Stimulated activated memory B cell treated with anti-CD40 and anti-IgM and Interleukin-4, amounts not matched to agents 10 μg/mL and 1 μg/mL and 100 μg/mL, for 72 hours (primary cell): ENCODE measurements around the gene NECTIN1.

ENCODE experiments used
- ATAC-seq: fragments of 150-1000 bp; cut with Tn5 transposase; 2 replicates; pipeline ENCODE4 v1.10.0; 2021
- H3K27ac Mint-ChIP-seq: one replicate; pipeline ENCODE4 v1.8.0; 2022; ENCODE audit warnings: mild to moderate bottlenecking, mixed read lengths
- H3K27me3 Mint-ChIP-seq: one replicate; pipeline ENCODE4 v1.8.0; 2022; ENCODE audit warnings: mixed read lengths
- H3K36me3 Mint-ChIP-seq: one replicate; pipeline ENCODE4 v1.8.0; 2022; ENCODE audit warnings: mixed read lengths
- H3K4me1 Mint-ChIP-seq: one replicate; pipeline ENCODE4 v1.8.0; 2022; ENCODE audit warnings: mixed read lengths
- H3K4me3 Mint-ChIP-seq: one replicate; pipeline ENCODE4 v1.8.0; 2022; ENCODE audit warnings: mild to moderate bottlenecking, moderate library complexity, mixed read lengths
- H3K9me3 Mint-ChIP-seq: one replicate; pipeline ENCODE4 v1.8.0; 2022; ENCODE audit warnings: mixed read lengths

NECTIN1 gene

GRCh38 chr11:119644502-119644901 is 84.5 kb downstream of the NECTIN1 start:
- Mint-ChIP-seq H3K4me1 (no peaks in the 10 kb centered on the region), H3K27ac (no peak overlapping the region), H3K36me3 (no peaks in the 10 kb centered on the region), H3K4me3 (no peak overlapping the region), H3K27me3 (peaks cover 19% of the 10 kb centered on the region), H3K9me3 (peaks cover 5% of the 10 kb centered on the region)
- ATAC-seq = no peak

- Mint-ChIP-seq H3K4me1 (no peaks in the 10 kb centered on the region), H3K27me3 (peaks cover 20% of the 10 kb centered on the region), H3K9me3 (peaks cover 5% of the 10 kb centered on the region), H3K4me3 (no peak overlapping the region), H3K27ac (no peak overlapping the region), H3K36me3 (no peaks in the 10 kb centered on the region)
- ATAC-seq = no peak
These were observed 85.1 kb downstream of the NECTIN1 start for GRCh38 chr11:119643876-119644225.

- H3K36me3 Mint-ChIP-seq = no peaks in the 10 kb centered on the region
- peaks cover 5% of the 10 kb centered on the region for H3K9me3 Mint-ChIP-seq
- H3K27me3 Mint-ChIP-seq = peaks cover 20% of the 10 kb centered on the region
- no peaks in the 10 kb centered on the region for H3K4me1 Mint-ChIP-seq
- no peak overlapping the region for H3K4me3 Mint-ChIP-seq
- ATAC-seq = no peak
- no peak overlapping the region for H3K27ac Mint-ChIP-seq
These were observed 85.7 kb downstream of the NECTIN1 start for GRCh38 chr11:119643212-119643875.

GRCh38 chr11:119641983-119642745 is 86.8 kb downstream of the NECTIN1 start:
- no peaks in the 10 kb centered on the region for H3K4me1 Mint-ChIP-seq
- no peak for ATAC-seq
- H3K36me3 Mint-ChIP-seq = no peaks in the 10 kb centered on the region
- H3K27me3 Mint-ChIP-seq = peaks cover 23% of the 10 kb centered on the region
- no peak overlapping the region for H3K4me3 Mint-ChIP-seq
- H3K9me3 Mint-ChIP-seq = no peaks in the 10 kb centered on the region
- no peak overlapping the region for H3K27ac Mint-ChIP-seq

- Mint-ChIP-seq H3K27ac (no peak overlapping the region), H3K36me3 (no peaks in the 10 kb centered on the region), H3K9me3 (no peaks in the 10 kb centered on the region), H3K4me3 (no peak overlapping the region), H3K4me1 (no peaks in the 10 kb centered on the region), H3K27me3 (peaks cover 28% of the 10 kb centered on the region)
- no peak for ATAC-seq
These were observed 88.5 kb downstream of the NECTIN1 start for GRCh38 chr11:119640541-119640940.

- Mint-ChIP-seq H3K27ac (no peak overlapping the region), H3K9me3 (no peaks in the 10 kb centered on the region), H3K4me3 (no peak overlapping the region), H3K27me3 (peaks cover 28% of the 10 kb centered on the region), H3K36me3 (no peaks in the 10 kb centered on the region), H3K4me1 (no peaks in the 10 kb centered on the region)
- no peak for ATAC-seq
These were observed 89.3 kb downstream of the NECTIN1 start for GRCh38 chr11:119639642-119640205.

GRCh38 chr11:119638851-119639250 is 90.1 kb downstream of the NECTIN1 start:
- H3K9me3 Mint-ChIP-seq = no peaks in the 10 kb centered on the region
- no peak overlapping the region for H3K27ac Mint-ChIP-seq
- H3K4me1 Mint-ChIP-seq = no peaks in the 10 kb centered on the region
- no peaks in the 10 kb centered on the region for H3K36me3 Mint-ChIP-seq
- peaks cover 28% of the 10 kb centered on the region for H3K27me3 Mint-ChIP-seq
- ATAC-seq = no peak
- H3K4me3 Mint-ChIP-seq = no peak overlapping the region

- H3K27me3 Mint-ChIP-seq = peaks cover 28% of the 10 kb centered on the region
- no peak overlapping the region for H3K4me3 Mint-ChIP-seq
- H3K27ac Mint-ChIP-seq = no peak overlapping the region
- no peaks in the 10 kb centered on the region for H3K36me3 Mint-ChIP-seq
- H3K9me3 Mint-ChIP-seq = peaks cover 2% of the 10 kb centered on the region
- no peak for ATAC-seq
- H3K4me1 Mint-ChIP-seq = no peaks in the 10 kb centered on the region
These were observed 91.5 kb downstream of the NECTIN1 start for GRCh38 chr11:119637481-119637880.

GRCh38 chr11:119635776-119636175 is 93.2 kb downstream of the NECTIN1 start:
- Mint-ChIP-seq H3K27me3 (peaks cover 17% of the 10 kb centered on the region), H3K4me1 (no peaks in the 10 kb centered on the region), H3K4me3 (no peak overlapping the region), H3K36me3 (no peaks in the 10 kb centered on the region), H3K27ac (no peak overlapping the region), H3K9me3 (peaks cover 2% of the 10 kb centered on the region)
- no peak for ATAC-seq

GRCh38 chr11:119635041-119635740 is 93.8 kb downstream of the NECTIN1 start:
- no peaks in the 10 kb centered on the region for H3K36me3 Mint-ChIP-seq
- H3K4me1 Mint-ChIP-seq = no peaks in the 10 kb centered on the region
- ATAC-seq = no peak
- H3K4me3 Mint-ChIP-seq = no peak overlapping the region
- peaks cover 2% of the 10 kb centered on the region for H3K9me3 Mint-ChIP-seq
- H3K27me3 Mint-ChIP-seq = peaks cover 21% of the 10 kb centered on the region
- H3K27ac Mint-ChIP-seq = no peak overlapping the region

GRCh38 chr11:119634301-119634700 is 94.7 kb downstream of the NECTIN1 start:
- Mint-ChIP-seq H3K4me3 (no peak overlapping the region), H3K4me1 (no peaks in the 10 kb centered on the region), H3K36me3 (no peaks in the 10 kb centered on the region), H3K27me3 (peaks cover 23% of the 10 kb centered on the region), H3K9me3 (peaks cover 2% of the 10 kb centered on the region), H3K27ac (no peak overlapping the region)
- no peak for ATAC-seq

- H3K27ac Mint-ChIP-seq = no peak overlapping the region
- ATAC-seq = no peak
These were observed 99.0 kb downstream of the NECTIN1 start for GRCh38 chr11:119629834-119630624.

GRCh38 chr11:119629085-119629484 is 99.9 kb downstream of the NECTIN1 start:
- no peak overlapping the region for H3K27ac Mint-ChIP-seq
- no peaks in the 10 kb centered on the region for H3K36me3 Mint-ChIP-seq

More at GRCh38 chr11:119629834-119630624, 99.0 kb downstream of the NECTIN1 start:
- H3K9me3 Mint-ChIP-seq = peaks cover 2% of the 10 kb centered on the region
- H3K4me1 Mint-ChIP-seq = no peaks in the 10 kb centered on the region
- no peaks in the 10 kb centered on the region for H3K36me3 Mint-ChIP-seq
- H3K27me3 Mint-ChIP-seq = peaks cover 51% of the 10 kb centered on the region
- H3K4me3 Mint-ChIP-seq = no peak overlapping the region

GRCh38 chr11:119627286-119627685 is 101.7 kb downstream of the NECTIN1 start:
- Mint-ChIP-seq H3K9me3 (no peaks in the 10 kb centered on the region), H3K36me3 (no peaks in the 10 kb centered on the region), H3K27ac (no peak overlapping the region), H3K4me3 (no peak overlapping the region), H3K27me3 (peaks cover 66% of the 10 kb centered on the region), H3K4me1 (no peaks in the 10 kb centered on the region)
- no peak for ATAC-seq

More at GRCh38 chr11:119629085-119629484, 99.9 kb downstream of the NECTIN1 start:
- Mint-ChIP-seq H3K4me1 (no peaks in the 10 kb centered on the region), H3K27me3 (peaks cover 51% of the 10 kb centered on the region), H3K9me3 (peaks cover 2% of the 10 kb centered on the region), H3K4me3 (no peak overlapping the region)
- no peak for ATAC-seq

GRCh38 chr11:119626871-119627270 is 102.1 kb downstream of the NECTIN1 start:
- no peaks in the 10 kb centered on the region for H3K9me3 Mint-ChIP-seq
- no peak overlapping the region for H3K4me3 Mint-ChIP-seq
- peaks cover 66% of the 10 kb centered on the region for H3K27me3 Mint-ChIP-seq
- no peak for ATAC-seq
- H3K27ac Mint-ChIP-seq = no peak overlapping the region
- H3K36me3 Mint-ChIP-seq = no peaks in the 10 kb centered on the region
- no peaks in the 10 kb centered on the region for H3K4me1 Mint-ChIP-seq
